Measurements from ENCODE around the gene OPN1MW3.
"Not testable (repeated sequence)": the region's sequence is repeated elsewhere in the genome, so short reads cannot be mapped to it uniquely, and the experiment has no call there.

Gene OPN1MW3

GRCh38 chrX:154298312-154298711 is 40.9 kb downstream of the OPN1MW3 start:
- DNase-seq, result peak; percentile 90

GRCh38 chrX:154300816-154301215 is 43.4 kb downstream of the OPN1MW3 start:
- DNase-seq, result no peak

GRCh38 chrX:154302998-154303397 is 45.6 kb downstream of the OPN1MW3 start:
- not testable (repeated sequence) for DNase-seq

- DNase-seq, result no peak
These were observed 46.1 kb downstream of the OPN1MW3 start for GRCh38 chrX:154303476-154303875.

GRCh38 chrX:154304846-154305245 is 47.5 kb downstream of the OPN1MW3 start:
- no peak for DNase-seq

- no peak for DNase-seq
These were observed 48.3 kb downstream of the OPN1MW3 start for GRCh38 chrX:154305541-154306205.

GRCh38 chrX:154307202-154307601 is 49.8 kb downstream of the OPN1MW3 start:
- no peak for DNase-seq

- DNase-seq, result peak; percentile 59
These were observed 50.9 kb downstream of the OPN1MW3 start for GRCh38 chrX:154308108-154308946.

- DNase-seq, result no peak
These were observed 51.8 kb downstream of the OPN1MW3 start for GRCh38 chrX:154309041-154309775.

GRCh38 chrX:154310616-154311536 is 53.5 kb downstream of the OPN1MW3 start:
- DNase-seq, result no peak

- DNase-seq, result no peak
These were observed 54.7 kb downstream of the OPN1MW3 start for GRCh38 chrX:154312116-154312515.

GRCh38 chrX:154313147-154313546 is 55.8 kb downstream of the OPN1MW3 start:
- no peak for DNase-seq

- no peak for DNase-seq
These were observed 58.0 kb downstream of the OPN1MW3 start for GRCh38 chrX:154315416-154315815.

GRCh38 chrX:154317391-154317995 is 60.1 kb downstream of the OPN1MW3 start:
- DNase-seq, result peak; percentile 20

GRCh38 chrX:154320406-154320805 is 63.0 kb downstream of the OPN1MW3 start:
- no peak for DNase-seq

Measured in NCI-H1105 (cell line).